ENCODE measurements around the gene ZNF267. TPM values are rescaled to one million over a fixed set of nuclear protein-coding genes. Genes with fewer than 3 reads are reported as not detected.
"Not testable (repeated sequence)": the region's sequence is repeated elsewhere in the genome, so short reads cannot be mapped to it uniquely, and the experiment has no call there.

The ZNF267 gene
- total RNA-seq, 1 donor from 2014 or later: 14.2 TPM

GRCh38 chr16:31888735-31889134 lies 15.1 kb downstream of the ZNF267 start:
- intact Hi-C loops (cut with DNase I): no loop called here
- Histone ChIP-seq H3K27ac (no peak overlapping the region), H3K9me3 (no peaks in the 10 kb centered on the region), H3K36me3 (peaks cover 0 to 60% of the 10 kb centered on the region in 2 donors), H3K27me3 (no peaks in the 10 kb centered on the region), H3K4me3 (no peak overlapping the region), H3K4me1 (no peaks in the 10 kb centered on the region)
- DNase-seq (ENCODE audit: extremely low spot score in 2 of 2): no peak
- TF ChIP-seq CTCF (IDR thresholded peaks at IDR 0.05): no peak
- no peak for TF ChIP-seq POLR2A (IDR thresholded peaks at IDR 0.05)
- TF ChIP-seq POLR2AphosphoS5 (IDR thresholded peaks at IDR 0.05; ENCODE audit: insufficient read depth in 1 of 2, low read depth in 1 of 2): no peak

GRCh38 chr16:31892111-31892510 lies 18.5 kb downstream of the ZNF267 start:
- H3K4me1 ChIP-seq; DNase-seq (ENCODE audit: extremely low spot score in 2 of 2); intact Hi-C loops (cut with DNase I); H3K27me3 ChIP-seq; H3K9me3 ChIP-seq; H3K27ac ChIP-seq; H3K4me3 ChIP-seq: not testable (repeated sequence)
- H3K36me3 ChIP-seq: peaks cover 0 to 73% of the 10 kb centered on the region in 2 donors

GRCh38 chr16:31893824-31894223 lies 20.2 kb downstream of the ZNF267 start:
- H3K9me3 ChIP-seq: peaks cover 11% of the 10 kb centered on the region
- DNase-seq (ENCODE audit: extremely low spot score in 2 of 2): no peak
- intact Hi-C loops (cut with DNase I): no loop called here
- no peaks in the 10 kb centered on the region for H3K27me3 ChIP-seq
- H3K4me1 ChIP-seq: no peaks in the 10 kb centered on the region
- TF ChIP-seq POLR2AphosphoS5 (IDR thresholded peaks at IDR 0.05; ENCODE audit: insufficient read depth in 1 of 2, low read depth in 1 of 2) (no peak), POLR2A (IDR thresholded peaks at IDR 0.05) (no peak)
- peaks cover 0 to 82% of the 10 kb centered on the region in 2 donors for H3K36me3 ChIP-seq
- H3K27ac ChIP-seq: no peak overlapping the region
- no peak overlapping the region for H3K4me3 ChIP-seq

GRCh38 chr16:31897283-31897682 lies 23.7 kb downstream of the ZNF267 start:
- H3K4me3 ChIP-seq: no peak overlapping the region
- no peak overlapping the region for H3K27ac ChIP-seq
- peaks cover 0 to 59% of the 10 kb centered on the region in 2 donors for H3K36me3 ChIP-seq
- H3K27me3 ChIP-seq: no peaks in the 10 kb centered on the region
- no peaks in the 10 kb centered on the region for H3K4me1 ChIP-seq
- TF ChIP-seq CTCF (IDR thresholded peaks at IDR 0.05): no peak
- no peak for TF ChIP-seq POLR2A (IDR thresholded peaks at IDR 0.05)
- no peak for TF ChIP-seq POLR2AphosphoS5 (IDR thresholded peaks at IDR 0.05; ENCODE audit: insufficient read depth in 1 of 2, low read depth in 1 of 2)
- H3K9me3 ChIP-seq: peaks cover 15% of the 10 kb centered on the region
- no peak for DNase-seq (ENCODE audit: extremely low spot score in 2 of 2)
- intact Hi-C loops (cut with DNase I): no loop called here

GRCh38 chr16:31899505-31899904 lies 25.9 kb downstream of the ZNF267 start:
- H3K36me3 ChIP-seq: peaks cover 0 to 43% of the 10 kb centered on the region in 2 donors

GRCh38 chr16:31904571-31904970 lies 31.0 kb downstream of the ZNF267 start:
- H3K36me3 ChIP-seq: peaks cover 0 to 29% of the 10 kb centered on the region in 2 donors
- not testable (repeated sequence) for H3K4me3 ChIP-seq; DNase-seq (ENCODE audit: extremely low spot score in 2 of 2)

More at GRCh38 chr16:31899505-31899904, 25.9 kb downstream of the ZNF267 start:
- intact Hi-C loops (cut with DNase I): no loop called here
- no peak for TF ChIP-seq POLR2A (IDR thresholded peaks at IDR 0.05)
- TF ChIP-seq CTCF (IDR thresholded peaks at IDR 0.05): no peak
- no peak for TF ChIP-seq POLR2AphosphoS5 (IDR thresholded peaks at IDR 0.05; ENCODE audit: insufficient read depth in 1 of 2, low read depth in 1 of 2)
- DNase-seq (ENCODE audit: extremely low spot score in 2 of 2): no peak
- no peak overlapping the region for H3K4me3 ChIP-seq
- H3K27me3 ChIP-seq: no peaks in the 10 kb centered on the region
- H3K27ac ChIP-seq: no peak overlapping the region
- H3K9me3 ChIP-seq: peaks cover 15% of the 10 kb centered on the region
- H3K4me1 ChIP-seq: no peaks in the 10 kb centered on the region

More at GRCh38 chr16:31904571-31904970, 31.0 kb downstream of the ZNF267 start:
- intact Hi-C loops (cut with DNase I); H3K4me1 ChIP-seq; H3K27ac ChIP-seq; H3K27me3 ChIP-seq: not testable (repeated sequence)
- peaks cover 30% of the 10 kb centered on the region for H3K9me3 ChIP-seq

All from vagina (tissue), 2 donors.